HG02678 (cell line): ENCODE data around the gene PHRF1.
"Not testable (repeated sequence)": the region's sequence is repeated elsewhere in the genome, so short reads cannot be mapped to it uniquely, and the experiment has no call there.

Experiments used
- ATAC-seq: cut with Tn5 transposase; IDR thresholded peaks from one replicate; pipeline ENCODE4 v1.9.1; 2021; ENCODE audit warnings: mild to moderate bottlenecking, moderate library complexity; ENCODE audit not compliant: unreplicated experiment

PHRF1 gene

DNA sequence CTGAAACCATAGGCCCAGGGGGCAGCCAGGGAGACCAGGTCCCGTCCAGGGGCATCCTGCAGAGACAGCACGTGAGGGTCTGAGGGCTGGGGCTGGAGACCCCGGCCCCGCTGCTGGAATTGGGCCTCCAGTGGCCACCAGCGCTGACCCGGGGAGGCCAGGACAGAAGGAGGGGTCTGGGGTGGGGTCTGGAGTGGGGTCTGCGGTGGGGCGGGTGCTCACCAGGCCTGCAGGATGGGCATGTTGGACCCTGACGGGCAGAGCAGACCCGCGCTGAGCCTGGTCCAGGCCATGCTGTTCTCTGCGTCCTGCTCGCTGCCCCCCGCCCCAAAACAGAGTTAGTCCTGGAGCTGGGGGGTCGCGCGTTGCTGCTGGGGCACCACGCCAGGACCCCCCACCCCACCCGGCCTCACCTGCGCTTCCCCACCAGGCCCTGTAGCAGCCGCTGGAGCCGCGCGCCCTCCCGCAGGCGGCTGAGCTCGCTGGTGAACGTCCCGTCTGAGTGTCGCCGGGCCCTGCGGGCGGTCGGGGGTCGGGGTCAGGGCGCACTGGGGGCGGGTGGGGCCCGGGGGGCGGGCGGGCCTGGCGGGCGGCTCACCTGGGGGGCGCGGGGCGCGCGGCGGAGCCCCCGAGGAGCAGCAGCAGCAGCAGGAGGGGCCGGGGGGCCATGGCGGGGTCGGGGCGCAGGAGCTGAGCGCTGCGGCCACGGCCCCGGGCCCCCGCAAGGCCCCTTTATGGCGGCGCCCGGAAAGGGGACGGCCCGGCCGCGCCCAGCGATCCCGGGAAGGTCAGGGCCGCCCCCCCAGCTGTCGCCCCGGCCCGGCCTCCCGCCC, 50.4 kb downstream of the PHRF1 start, which contains the start of gene SCT:
TSS of gene SCT (minus strand) at position 707 of the 833 bp plus-strand sequence. CDS start at position 669, 38 bp downstream.
- ATAC-seq: no peak

DNA sequence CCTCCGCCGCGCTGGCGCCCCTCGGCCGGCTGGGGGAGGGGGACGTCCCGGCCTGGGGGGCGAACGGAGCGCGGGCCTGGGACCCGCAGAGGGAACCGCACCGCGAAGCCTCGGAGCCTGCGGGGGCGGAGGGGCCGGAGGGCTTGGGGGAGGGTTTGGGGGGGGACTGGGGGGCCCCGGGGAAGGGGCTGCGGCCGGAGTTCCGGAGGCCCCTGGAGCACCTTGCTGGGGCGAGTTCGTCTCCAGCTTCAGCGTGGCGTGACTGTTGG, 51.0 kb downstream of the PHRF1 start:
- no peak for ATAC-seq

DNA sequence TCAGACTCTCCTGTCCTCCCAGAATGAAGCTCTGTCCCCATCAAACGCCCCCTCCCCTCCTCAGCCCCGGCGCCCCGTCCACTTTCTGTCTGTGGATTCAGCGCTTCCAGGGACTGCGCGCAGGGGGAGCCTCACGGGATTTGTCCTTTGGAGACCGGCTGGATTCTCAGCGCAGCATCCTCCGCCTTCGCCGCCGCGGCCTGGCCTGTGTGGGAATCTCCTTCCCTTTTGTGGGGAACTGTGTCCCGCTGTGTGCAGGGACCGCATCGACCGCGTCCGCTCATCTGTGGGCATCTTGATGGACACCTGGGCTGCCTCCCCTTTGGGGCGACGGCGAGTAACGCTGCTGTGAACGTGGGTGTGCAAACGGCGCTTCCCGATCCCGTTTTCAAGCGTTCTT, 51.8 kb downstream of the PHRF1 start:
- ATAC-seq: no peak

DNA sequence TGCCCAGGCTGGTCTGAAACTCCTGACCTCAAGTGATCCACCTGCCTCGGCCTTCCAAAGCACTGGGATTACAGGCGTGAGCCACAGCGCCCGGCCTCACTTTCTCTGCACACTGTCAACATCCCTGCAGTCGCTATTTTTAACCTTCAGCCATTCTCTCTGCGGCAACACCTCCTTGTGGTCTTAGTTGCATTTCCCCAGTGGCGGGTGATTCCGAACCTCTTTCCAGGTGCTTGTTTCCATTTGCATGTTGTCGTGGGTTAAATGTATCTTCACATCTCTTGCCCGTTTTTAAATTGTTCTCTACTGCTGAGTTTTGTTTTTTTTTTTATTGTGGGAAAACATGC, 52.9 kb downstream of the PHRF1 start:
- no peak for ATAC-seq

DNA sequence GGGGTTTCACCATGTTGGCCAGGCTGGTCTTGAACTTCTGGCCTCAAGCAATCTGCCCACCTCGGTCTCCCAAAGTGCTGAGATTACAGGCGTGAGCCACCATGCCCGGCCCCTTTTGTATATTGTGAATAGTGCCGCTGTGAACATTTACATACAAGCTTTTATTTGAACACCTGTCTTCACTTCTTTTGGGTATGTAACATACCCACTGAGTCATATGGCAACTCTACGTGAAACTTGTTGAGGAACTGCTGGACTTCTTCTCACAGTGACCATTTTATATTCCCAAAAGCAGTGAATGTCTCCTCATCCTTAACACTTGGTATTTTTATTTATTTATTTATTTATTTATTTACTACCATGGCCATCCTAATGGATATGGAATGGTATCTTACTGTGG, 54.6 kb downstream of the PHRF1 start:
- ATAC-seq: no peak

DNA sequence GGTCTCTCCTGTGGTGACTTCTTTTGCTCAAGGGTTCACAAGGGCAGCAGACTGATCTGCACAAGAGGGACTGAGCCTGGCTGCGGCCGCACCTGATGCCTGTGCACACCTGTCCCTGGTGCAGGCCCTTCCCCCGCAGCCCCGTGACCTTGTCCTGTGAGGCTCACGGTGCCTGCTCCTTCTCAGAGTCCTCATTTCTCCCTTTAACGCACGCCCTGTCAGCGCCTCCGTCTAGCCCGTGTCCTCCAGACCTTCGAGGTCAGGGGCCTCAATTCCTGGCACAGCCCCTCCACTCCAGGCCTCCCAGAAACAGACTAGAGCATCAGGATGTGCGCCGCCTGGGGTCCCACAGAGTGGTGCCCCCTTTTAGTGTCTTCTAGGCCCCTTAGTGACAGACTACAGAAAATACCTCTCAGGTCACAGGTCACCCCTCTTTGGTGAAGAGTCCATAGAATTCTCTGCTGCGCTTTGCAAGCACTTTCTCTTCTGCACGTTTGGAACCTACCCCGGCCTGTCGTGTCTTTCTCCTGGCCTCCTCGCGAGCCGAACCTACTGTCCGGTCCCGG, 59.8 kb downstream of the PHRF1 start:
- ATAC-seq: no peak

DNA sequence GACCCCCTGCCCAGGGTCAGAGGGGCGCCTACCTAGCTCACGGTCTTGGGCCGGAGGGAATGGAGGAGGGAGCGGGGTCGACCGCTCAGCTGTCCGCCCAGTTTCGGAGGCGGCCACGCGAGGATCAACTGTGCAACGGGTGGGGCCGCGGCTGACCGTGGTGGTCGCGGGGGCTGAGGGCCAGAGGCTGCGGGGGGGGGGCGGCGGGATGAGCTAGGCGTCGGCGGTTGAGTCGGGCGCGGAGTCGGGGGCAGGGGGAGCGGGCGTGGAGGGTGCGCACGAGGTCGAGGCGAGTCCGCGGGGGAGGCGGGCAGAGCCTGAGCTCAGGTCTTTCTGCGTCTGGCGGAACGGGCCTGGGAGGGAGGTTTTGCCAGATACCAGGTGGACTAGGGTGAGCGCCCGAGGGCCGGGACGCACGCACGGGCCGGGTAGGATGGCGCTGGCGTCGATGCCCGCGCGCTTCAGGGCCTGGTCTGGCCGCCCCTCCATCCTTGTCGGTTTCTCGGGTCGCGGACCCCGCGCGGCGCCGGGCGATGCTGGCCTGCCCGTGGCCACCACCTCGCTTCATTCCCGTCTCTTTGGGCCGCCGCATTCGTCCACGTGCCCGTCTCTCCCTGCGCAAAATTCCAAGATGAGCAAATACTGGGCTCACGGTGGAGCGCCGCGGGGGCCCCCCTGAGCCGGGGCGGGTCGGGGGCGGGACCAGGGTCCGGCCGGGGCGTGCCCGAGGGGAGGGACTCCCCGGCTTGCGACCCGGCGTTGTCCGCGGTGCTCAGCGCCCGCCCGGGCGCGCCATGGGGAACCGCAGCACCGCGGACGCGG, 60.5 kb downstream of the PHRF1 start, which contains the start of gene DRD4:
TSS of gene DRD4 (plus strand) at position 759 of the 822 bp plus-strand sequence. CDS start at position 795, 36 bp downstream.
- no peak for ATAC-seq

DNA sequence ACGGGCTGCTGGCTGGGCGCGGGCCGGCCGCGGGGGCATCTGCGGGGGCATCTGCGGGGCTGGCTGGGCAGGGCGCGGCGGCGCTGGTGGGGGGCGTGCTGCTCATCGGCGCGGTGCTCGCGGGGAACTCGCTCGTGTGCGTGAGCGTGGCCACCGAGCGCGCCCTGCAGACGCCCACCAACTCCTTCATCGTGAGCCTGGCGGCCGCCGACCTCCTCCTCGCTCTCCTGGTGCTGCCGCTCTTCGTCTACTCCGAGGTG, 61.0 kb downstream of the PHRF1 start:
- ATAC-seq: no peak

DNA sequence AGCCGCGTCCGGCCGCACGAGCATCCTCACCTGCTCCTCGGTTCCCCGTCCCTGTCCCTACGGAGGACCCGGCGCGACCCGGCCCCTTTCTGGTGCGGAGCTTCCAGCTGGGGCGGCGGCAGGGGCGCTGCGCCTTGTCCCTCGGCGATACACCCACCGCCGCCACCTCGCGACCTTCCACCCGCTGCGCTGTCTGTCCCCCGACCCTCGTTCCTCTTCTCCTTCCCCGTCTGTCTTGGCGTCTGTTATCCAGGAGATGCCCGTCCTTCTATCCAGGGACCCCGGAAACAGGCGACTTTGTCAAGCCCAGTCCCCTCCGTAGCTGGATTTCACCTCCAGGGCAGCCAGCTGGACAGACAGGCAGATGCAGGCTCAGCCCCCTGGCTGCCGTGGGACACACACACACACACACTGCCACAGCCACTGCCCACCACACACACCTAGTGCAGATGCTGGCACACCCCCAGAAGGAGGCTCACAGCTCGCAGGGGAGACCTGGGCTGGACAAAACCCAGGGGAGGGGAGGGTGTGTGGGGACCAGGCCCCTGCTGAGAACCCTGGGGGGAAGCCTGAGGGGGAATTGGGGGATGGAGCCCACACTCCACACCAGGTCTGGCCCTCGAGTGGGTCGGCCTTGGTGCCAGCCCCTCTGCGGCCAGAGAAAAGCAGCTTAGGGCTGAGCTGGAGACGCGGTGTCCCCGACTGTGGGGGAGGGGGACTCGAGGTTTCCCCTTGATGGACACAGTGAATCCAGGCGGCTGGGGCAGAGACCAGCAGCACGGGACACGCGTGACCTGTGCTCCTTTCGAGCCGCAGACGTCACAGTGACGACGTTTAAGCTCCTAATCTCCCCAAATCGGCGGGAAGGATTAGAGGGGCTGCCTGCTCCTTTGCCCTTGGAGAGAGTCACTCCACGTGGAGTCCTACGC, 61.6 kb downstream of the PHRF1 start:
- ATAC-seq: no peak

DNA sequence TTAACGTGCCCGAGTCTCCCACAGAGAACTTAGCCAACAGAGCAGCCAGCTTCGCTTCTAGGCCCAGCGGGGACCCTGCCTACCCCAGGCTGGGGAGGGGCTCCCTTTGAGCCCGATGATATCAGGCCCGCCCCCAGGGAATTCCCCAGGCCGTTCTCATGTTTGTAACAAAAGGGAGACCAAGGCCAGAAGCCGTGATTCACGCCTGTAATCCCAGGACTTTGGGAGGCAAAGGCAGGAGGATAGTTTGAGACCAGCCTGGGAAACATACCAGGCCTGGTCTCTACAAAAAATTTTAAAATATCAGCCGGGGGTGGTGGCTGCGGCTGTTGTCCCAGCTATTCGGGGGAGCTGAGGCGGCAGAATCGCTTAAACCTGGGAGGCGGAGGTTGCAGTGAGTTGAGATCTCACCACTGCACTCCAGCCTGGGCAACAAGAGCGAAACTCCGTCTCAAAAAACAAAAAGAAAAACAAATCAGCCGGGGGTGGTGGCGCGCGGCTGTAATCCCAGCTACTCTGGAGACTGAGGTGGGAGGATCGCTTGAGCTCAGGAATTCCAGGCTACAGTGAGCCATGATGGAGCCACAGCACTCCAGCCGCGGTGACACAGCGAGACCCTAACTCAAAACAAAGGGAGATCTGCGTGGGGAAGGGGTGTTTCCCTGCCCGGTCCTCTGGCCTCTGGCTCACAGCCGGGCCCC, 62.5 kb downstream of the PHRF1 start:
- ATAC-seq: no peak

DNA sequence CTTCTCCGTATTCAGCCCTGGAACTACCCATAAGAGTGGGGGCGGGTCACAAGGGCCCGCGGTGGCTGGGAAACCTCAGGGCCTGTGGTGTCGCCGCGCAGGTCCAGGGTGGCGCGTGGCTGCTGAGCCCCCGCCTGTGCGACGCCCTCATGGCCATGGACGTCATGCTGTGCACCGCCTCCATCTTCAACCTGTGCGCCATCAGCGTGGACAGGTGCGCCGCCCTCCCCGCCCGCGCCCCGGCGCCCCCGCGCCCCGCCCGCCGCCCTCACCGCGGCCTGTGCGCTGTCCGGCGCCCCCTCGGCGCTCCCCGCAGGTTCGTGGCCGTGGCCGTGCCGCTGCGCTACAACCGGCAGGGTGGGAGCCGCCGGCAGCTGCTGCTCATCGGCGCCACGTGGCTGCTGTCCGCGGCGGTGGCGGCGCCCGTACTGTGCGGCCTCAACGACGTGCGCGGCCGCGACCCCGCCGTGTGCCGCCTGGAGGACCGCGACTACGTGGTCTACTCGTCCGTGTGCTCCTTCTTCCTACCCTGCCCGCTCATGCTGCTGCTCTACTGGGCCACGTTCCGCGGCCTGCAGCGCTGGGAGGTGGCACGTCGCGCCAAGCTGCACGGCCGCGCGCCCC, 63.2 kb downstream of the PHRF1 start:
- ATAC-seq: no peak

DNA sequence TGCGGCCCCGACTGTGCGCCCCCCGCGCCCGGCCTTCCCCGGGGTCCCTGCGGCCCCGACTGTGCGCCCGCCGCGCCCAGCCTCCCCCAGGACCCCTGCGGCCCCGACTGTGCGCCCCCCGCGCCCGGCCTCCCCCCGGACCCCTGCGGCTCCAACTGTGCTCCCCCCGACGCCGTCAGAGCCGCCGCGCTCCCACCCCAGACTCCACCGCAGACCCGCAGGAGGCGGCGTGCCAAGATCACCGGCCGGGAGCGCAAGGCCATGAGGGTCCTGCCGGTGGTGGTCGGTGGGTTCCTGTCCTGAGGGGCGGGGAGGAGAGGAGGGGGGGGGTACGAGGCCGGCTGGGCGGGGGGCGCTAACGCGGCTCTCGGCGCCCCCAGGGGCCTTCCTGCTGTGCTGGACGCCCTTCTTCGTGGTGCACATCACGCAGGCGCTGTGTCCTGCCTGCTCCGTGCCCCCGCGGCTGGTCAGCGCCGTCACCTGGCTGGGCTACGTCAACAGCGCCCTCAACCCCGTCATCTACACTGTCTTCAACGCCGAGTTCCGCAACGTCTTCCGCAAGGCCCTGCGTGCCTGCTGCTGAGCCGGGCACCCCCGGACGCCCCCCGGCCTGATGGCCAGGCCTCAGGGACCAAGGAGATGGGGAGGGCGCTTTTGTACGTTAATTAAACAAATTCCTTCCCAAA, 63.9 kb downstream of the PHRF1 start:
- no peak for ATAC-seq

DNA sequence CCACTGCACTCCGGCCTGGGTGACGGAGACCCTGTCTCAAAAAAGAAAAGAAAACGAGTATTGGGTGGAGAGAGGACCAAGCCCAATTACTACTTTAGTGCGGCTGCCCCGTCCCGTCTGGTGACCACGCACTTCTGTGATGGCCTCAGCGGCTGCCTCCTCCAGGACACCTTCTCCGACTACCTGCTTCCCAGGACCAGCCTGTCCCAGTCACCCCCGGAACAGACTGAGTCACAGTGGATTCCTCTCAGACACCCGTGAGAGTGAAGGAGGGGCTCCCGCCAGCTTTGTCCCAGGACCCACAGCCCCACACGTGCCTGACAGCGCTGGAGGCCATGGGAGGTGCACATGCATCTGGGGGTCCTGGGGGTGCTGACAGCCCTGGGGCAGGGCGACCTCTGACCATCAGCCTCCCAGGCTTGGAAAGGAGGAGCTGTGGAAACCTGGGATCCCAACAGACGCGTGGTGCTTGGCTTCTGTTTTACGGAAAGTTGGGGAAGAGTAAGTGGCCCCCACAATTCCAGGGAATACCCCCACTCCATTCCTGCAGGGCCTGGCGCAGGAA, 65.6 kb downstream of the PHRF1 start:
- no peak for ATAC-seq

DNA sequence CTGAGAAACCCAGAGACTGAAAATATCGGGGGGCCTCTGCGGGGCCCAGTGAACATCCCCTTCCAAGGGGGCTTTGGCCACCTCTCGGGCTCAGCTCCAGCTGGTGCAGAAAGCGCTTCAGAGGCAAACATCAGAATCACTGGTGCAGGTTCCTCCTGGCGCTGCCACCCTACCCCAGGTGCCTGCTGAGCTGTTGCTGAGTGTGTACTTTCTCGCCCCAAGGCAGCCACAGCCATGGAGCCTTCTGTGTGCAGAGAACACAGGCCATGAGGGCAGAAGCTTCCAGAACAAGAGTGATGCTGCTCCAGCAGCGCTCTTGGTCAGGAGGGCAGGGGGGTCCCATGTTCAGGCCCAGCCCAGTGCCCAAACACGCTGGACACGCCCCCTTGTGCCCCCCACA, 67.1 kb downstream of the PHRF1 start:
- no peak for ATAC-seq

DNA sequence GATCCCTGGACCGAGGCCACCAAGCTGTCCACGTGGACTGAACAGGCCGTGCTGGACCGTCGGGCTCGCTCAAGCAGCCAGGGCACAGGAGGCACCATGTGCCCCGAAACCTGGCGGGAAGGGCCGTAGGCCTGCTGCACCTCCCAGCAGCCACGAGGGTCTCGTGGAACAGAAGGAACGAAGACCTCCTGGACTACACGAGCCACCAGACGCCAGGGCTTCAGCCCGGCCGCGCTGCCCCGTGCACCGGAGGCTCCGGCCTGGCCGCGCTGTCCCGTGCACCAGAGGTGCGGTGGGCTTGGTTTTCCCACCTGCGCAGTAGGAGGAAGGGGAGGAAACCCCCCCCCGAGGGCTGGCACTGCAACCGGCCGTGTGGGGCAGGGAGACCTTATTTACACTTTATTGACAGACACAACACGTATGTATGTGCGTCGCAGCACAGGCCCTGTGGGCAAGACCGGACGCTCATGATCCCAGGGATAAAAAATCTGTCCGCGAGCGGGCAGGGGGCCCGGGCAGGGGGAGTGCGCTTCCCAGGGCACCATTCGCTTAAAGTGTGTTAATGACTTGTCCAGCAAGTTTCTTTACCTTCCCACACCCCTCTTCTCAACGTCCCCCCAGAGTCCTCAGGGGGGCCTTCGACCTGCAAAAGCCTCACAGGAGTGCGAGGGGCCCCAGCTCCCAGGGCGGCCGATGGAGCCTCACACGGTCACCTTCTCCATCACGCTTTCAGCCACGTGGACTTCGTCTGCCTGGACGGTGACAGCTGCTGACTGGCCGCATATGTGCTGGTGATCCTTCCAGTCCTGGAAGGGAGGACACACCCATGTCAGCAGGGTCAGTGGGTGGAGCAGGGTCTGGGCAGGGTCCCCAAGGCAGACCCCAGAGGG, 67.8 kb downstream of the PHRF1 start:
- no peak for ATAC-seq

DNA sequence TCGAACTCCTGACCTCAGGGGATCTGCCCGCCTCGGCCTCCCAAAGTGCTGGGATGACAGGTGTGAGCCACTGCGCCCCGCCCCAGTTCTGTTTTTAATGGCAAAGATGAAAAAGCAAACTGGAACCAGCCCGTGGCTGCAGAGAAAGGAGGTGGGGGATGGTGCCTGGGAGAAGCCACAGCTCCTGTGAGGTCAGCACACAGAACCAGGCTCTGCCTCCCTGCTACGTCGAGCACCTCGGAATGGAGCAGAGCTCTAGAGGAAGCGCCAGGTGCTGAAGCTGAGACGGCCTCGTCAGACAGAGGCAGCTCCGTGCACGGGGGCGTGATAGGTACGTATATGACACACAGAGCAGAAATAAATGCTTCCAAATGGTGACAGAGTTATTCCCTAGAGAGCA, 69.3 kb downstream of the PHRF1 start:
- ATAC-seq: no peak

DNA sequence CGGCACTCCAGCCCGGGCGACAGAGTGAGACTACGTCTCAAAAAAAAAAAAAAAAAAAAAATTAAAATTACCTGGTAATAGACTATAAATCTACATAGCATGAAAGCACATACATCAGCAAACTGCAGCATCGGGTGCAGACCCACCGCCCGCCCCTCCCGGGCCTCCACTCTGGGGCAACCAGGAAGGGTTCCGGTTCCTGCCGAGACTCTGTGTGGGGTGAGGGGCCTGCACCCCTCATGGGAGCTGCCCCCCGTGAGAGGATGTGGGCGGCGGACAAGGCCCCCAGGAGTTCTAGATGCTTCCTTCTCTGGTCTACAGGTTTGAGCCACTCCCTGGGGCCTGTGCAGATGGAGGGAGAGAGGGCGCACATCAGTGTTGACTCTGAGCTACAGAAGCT, 69.9 kb downstream of the PHRF1 start:
- no peak for ATAC-seq

DNA sequence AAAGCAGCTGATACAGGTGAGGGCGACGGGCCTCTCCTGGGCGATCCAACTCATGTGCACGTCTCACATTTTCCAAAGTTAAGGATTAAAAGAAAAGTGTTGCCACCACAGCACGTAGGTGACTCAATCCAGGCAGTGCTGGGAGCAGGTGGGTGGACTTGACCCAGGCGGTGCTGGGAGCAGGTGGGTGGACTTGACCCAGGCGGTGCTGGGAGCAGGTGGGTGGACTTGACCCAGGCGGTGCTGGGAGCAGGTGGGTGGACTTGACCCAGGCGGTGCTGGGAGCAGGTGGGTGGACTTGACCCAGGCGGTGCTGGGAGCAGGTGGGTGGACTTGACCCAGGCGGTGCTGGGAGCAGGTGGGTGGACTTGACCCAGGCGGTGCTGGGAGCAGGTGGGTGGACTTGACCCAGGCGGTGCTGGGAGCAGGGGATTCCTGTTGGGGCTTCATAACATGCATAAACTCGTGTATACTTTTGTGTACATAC, 71.4 kb downstream of the PHRF1 start:
- ATAC-seq: not testable (repeated sequence)
